HG02870 (cell line): Measurements from ENCODE around the gene SYTL2.
"Not testable (repeated sequence)": the region's sequence is repeated elsewhere in the genome, so short reads cannot be mapped to it uniquely, and the experiment has no call there.

Experiments
- ATAC-seq: cut with Tn5 transposase; IDR thresholded peaks from one replicate; pipeline ENCODE4 v1.9.1; 2021; ENCODE audit warnings: mild to moderate bottlenecking, moderate library complexity; ENCODE audit not compliant: unreplicated experiment

Gene SYTL2

GRCh38 chr11:85810871-85811611, at the start of gene SYTL2:
Gene SYTL2, minus strand, starts transcription at chr11:85811141. Its CDS starts 53,416 bp downstream, at chr11:85757725.
- ATAC-seq = peak; percentile 72

GRCh38 chr11:85859541-85859940, 48.6 kb upstream of the SYTL2 start:
- ATAC-seq = not testable (repeated sequence)

- ATAC-seq = no peak
Measured at GRCh38 chr11:85857098-85857497, 46.2 kb upstream of the SYTL2 start.

- no peak for ATAC-seq
Measured at GRCh38 chr11:85855341-85855656, 44.4 kb upstream of the SYTL2 start, which contains the start of gene CCDC83. Gene CCDC83, plus strand, starts transcription at chr11:85855383. Its CDS starts 9,741 bp downstream, at chr11:85865124.

GRCh38 chr11:85854557-85855340, 43.8 kb upstream of the SYTL2 start:
- peak; percentile 99 for ATAC-seq

- ATAC-seq = no peak
Measured at GRCh38 chr11:85854212-85854556, 43.2 kb upstream of the SYTL2 start.

GRCh38 chr11:85853541-85853940, 42.6 kb upstream of the SYTL2 start:
- ATAC-seq = not testable (repeated sequence)

GRCh38 chr11:85852754-85853153, 41.8 kb upstream of the SYTL2 start:
- ATAC-seq = not testable (repeated sequence)

- no peak for ATAC-seq
Measured at GRCh38 chr11:85848556-85848955, 37.6 kb upstream of the SYTL2 start.

- no peak for ATAC-seq
Measured at GRCh38 chr11:85848006-85848405, 37.1 kb upstream of the SYTL2 start.

GRCh38 chr11:85847436-85847835, 36.5 kb upstream of the SYTL2 start:
- no peak for ATAC-seq

- no peak for ATAC-seq
Measured at GRCh38 chr11:85845124-85845631, 34.2 kb upstream of the SYTL2 start.

GRCh38 chr11:85844439-85845123, 33.6 kb upstream of the SYTL2 start:
- no peak for ATAC-seq

GRCh38 chr11:85843929-85844328, 33.0 kb upstream of the SYTL2 start:
- no peak for ATAC-seq

- not testable (repeated sequence) for ATAC-seq
Measured at GRCh38 chr11:85840932-85841331, 30.0 kb upstream of the SYTL2 start.

GRCh38 chr11:85835729-85836128, 24.8 kb upstream of the SYTL2 start:
- ATAC-seq = no peak

- no peak for ATAC-seq
Measured at GRCh38 chr11:85835263-85835662, 24.3 kb upstream of the SYTL2 start.

GRCh38 chr11:85831050-85831449, 20.1 kb upstream of the SYTL2 start:
- ATAC-seq = no peak

- ATAC-seq = no peak
Measured at GRCh38 chr11:85829172-85829571, 18.2 kb upstream of the SYTL2 start.

- ATAC-seq = no peak
Measured at GRCh38 chr11:85828640-85828978, 17.7 kb upstream of the SYTL2 start.

GRCh38 chr11:85827748-85828639, 17.1 kb upstream of the SYTL2 start:
- ATAC-seq = no peak
